Lung (tissue), 12 donors: Measurements from ENCODE around the gene VCAN. TPM values are rescaled to one million over a fixed set of nuclear protein-coding genes. Genes with fewer than 3 reads are reported as not detected.
A peak's percentile ranks its signal among the peaks of the same experiment; 100 is the strongest.

Source experiments
- ATAC-seq: fragments of 200-7000 bp; cut with Tn5 transposase; one replicate; pipeline ENCODE4 v1.9.1; 2020; ENCODE audit warnings: moderate number of reproducible peaks; ENCODE audit not compliant: insufficient read depth, low FRiP score
- DNase-seq, 3 donors: peaks; one replicate each; pipeline ENCODE4 v3.0.0-alpha.2; 2013 to 2017
- H3K27ac ChIP-seq, 2 donors: one replicate each; pipeline ENCODE4 v1.5.1; 2013; ENCODE audit warnings: mild to moderate bottlenecking in 2 of 2, moderate library complexity in 2 of 2, control low read depth in 1 of 2, inconsistent platforms in 1 of 2, low read depth in 1 of 2, low read length in 1 of 2
- H3K27me3 ChIP-seq, 3 donors: one replicate each; pipeline ENCODE4 v1.5.1; 2013; ENCODE audit warnings: low read length in 2 of 3; ENCODE audit not compliant: control insufficient read depth in 3 of 3, insufficient read depth in 3 of 3
- H3K36me3 ChIP-seq, 4 donors: one replicate each; pipeline ENCODE4 v1.5.1; 2013; ENCODE audit warnings: low read length in 4 of 4, mild to moderate bottlenecking in 1 of 4, moderate library complexity in 1 of 4; ENCODE audit not compliant: control insufficient read depth in 4 of 4, insufficient read depth in 4 of 4
- H3K4me1 ChIP-seq, 5 donors: one replicate each; pipeline ENCODE4 v1.5.1; 2013; ENCODE audit warnings: low read length in 5 of 5, mild to moderate bottlenecking in 2 of 5, moderate library complexity in 1 of 5; ENCODE audit not compliant: control insufficient read depth in 5 of 5, insufficient read depth in 5 of 5
- H3K4me3 ChIP-seq: one replicate; pipeline ENCODE4 v1.5.1; 2013; ENCODE audit warnings: mild to moderate bottlenecking, control low read depth, moderate library complexity
- H3K9ac ChIP-seq, 2 donors: one replicate each; pipeline ENCODE4 v1.5.1; 2013; ENCODE audit warnings: low read length in 2 of 2, control low read depth in 1 of 2; ENCODE audit not compliant: insufficient read depth in 1 of 2
- H3K9me3 ChIP-seq, 4 donors: one replicate each; pipeline ENCODE4 v1.5.1; 2013; ENCODE audit warnings: low read length in 3 of 4, mild to moderate bottlenecking in 1 of 4, moderate library complexity in 1 of 4; ENCODE audit not compliant: control insufficient read depth in 4 of 4, insufficient read depth in 3 of 4
- CTCF ChIP-seq: IDR thresholded peaks from 2 replicates; pipeline ENCODE4 v1.5.1; 2012; ENCODE audit warnings: mild to moderate bottlenecking; ENCODE audit errors: control extremely low read depth, extremely low read depth
- WGBS, 2 donors: extraction: QIAGEN DNeasy Blood & Tissue Kit; methylation state at CpG; one replicate each; pipeline ENCODE4 v1.1.7; 2013; 5-methylcytosine and 5-hydroxymethylcytosine counted together
- polyA plus RNA-seq, 2 donors: library from polyadenylated mRNA; stranded (reverse); fragments of 200-250 nt; gene quantifications; one replicate each; pipeline ENCODE4 v1.2.1, GENCODE V29; 2013
- total RNA-seq, 2 donors: library from RNA; depleted of rRNA in 1 of 2; stranded (reverse); fragments of >200 nt in 1 of 2; gene quantifications; one replicate each; pipeline ENCODE4 v1.2.1, GENCODE V29; 2014 to 2021
- donor health status: control.
- donor health status: control.
- donor health status: Bipolar disorder and iron deficiency.
- donor health status: healthy.
- donor health status: DM: yes; HTN: yes; CAD: no.

Gene VCAN
- total and polyA plus RNA-seq, 4 donors = 11.6 to 276 (median 156) TPM

- Histone ChIP-seq H3K4me3 (no peak overlapping the region), H3K9ac (no peak overlapping the region), H3K9me3 (no peaks in the 10 kb centered on the region), H3K4me1 (peaks cover 0 to 7% (median 0%) of the 10 kb centered on the region in 5 donors), H3K36me3 (no peaks in the 10 kb centered on the region), H3K27ac (no peak overlapping the region), H3K27me3 (no peaks in the 10 kb centered on the region)
- 73 to 76% methylated on average over 1 of the region's 1 CpG for WGBS, 2 donors
- DNase-seq (no peak), ATAC-seq (no peak)
- no peak for TF ChIP-seq CTCF
These were observed 118.2 kb downstream of the VCAN start for GRCh38 chr5:83589786-83590185.

GRCh38 chr5:83590966-83591365, 119.4 kb downstream of the VCAN start:
- Histone ChIP-seq H3K27ac (no peak overlapping the region), H3K36me3 (no peaks in the 10 kb centered on the region), H3K9me3 (no peaks in the 10 kb centered on the region), H3K4me3 (no peak overlapping the region), H3K4me1 (peaks cover 0 to 4% (median 0%) of the 10 kb centered on the region in 5 donors), H3K27me3 (no peaks in the 10 kb centered on the region), H3K9ac (no peak overlapping the region)
- TF ChIP-seq CTCF = no peak
- 75 to 87% methylated on average over 4 of the region's 4 CpGs for WGBS, 2 donors
- ATAC-seq (no peak), DNase-seq (no peak)

DNA sequence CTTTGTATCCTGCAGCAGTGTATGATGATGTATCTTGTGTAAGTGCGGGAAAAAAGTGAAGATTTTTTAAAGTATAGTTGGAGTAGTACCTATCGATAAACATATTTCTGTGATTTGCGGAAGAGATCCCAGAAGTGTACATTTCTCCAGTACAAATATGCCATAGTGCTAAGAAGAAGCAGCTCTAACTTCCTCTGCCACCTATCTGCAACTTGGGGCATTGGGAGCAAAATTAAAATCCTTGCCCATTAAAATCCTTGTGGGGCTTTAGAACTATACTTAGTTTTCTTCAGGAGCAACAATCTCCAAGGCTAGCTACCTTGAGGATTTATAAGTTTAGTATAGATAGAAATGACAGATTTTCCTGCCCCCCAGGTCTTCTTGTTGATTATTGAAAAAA, 123.7 kb downstream of the VCAN start:
- no peak for DNase-seq
- H3K9ac ChIP-seq = no peak overlapping the region
- no peaks in the 10 kb centered on the region for H3K36me3 ChIP-seq
- WGBS, 2 donors = 97 to 98% methylated on average over 3 of the region's 3 CpGs
- H3K4me1 ChIP-seq = no peaks in the 10 kb centered on the region
- H3K9me3 ChIP-seq = no peaks in the 10 kb centered on the region
- H3K27ac ChIP-seq = no peak overlapping the region
- TF ChIP-seq CTCF = no peak
- H3K4me3 ChIP-seq = no peak overlapping the region
- no peak for ATAC-seq
- H3K27me3 ChIP-seq = no peaks in the 10 kb centered on the region

- Histone ChIP-seq H3K36me3 (no peaks in the 10 kb centered on the region), H3K27ac (no peak overlapping the region), H3K4me3 (no peak overlapping the region), H3K9ac (no peak overlapping the region), H3K9me3 (no peaks in the 10 kb centered on the region), H3K27me3 (no peaks in the 10 kb centered on the region), H3K4me1 (no peaks in the 10 kb centered on the region)
- DNase-seq (peak; percentile 58 to 79 (median 62)), ATAC-seq (no peak)
- no peak for TF ChIP-seq CTCF
- 2 to 12% methylated on average over 3 of the region's 3 CpGs for WGBS, 2 donors
These were observed 136.6 kb downstream of the VCAN start for GRCh38 chr5:83608122-83608521.
